Esophagus squamous epithelium (tissue), 4 donors: ENCODE data around the gene WWC1.

Experiments used
- CTCF ChIP-seq, 6 experiments: fragments of 450-650 bp in 4 of 6; fragments of 200-600 bp in 2 of 6; sonication (generic) in 2 of 6; IDR thresholded peaks; one replicate each; pipeline ENCODE4 v1.5.1; 2016 to 2019; ENCODE audit warnings: antibody characterized with exemption in 6 of 6, mild to moderate bottlenecking in 4 of 6, moderate library complexity in 4 of 6
- POLR2A ChIP-seq, 4 donors: fragments of 450-650 bp; IDR thresholded peaks; one replicate each; pipeline ENCODE4 v1.6.1; 2017; ENCODE audit warnings: antibody characterized with exemption in 4 of 4, mild to moderate bottlenecking in 4 of 4, moderate library complexity in 3 of 4

- TF ChIP-seq POLR2A (IDR thresholded peaks at IDR 0.05) (no peak), CTCF (IDR thresholded peaks at IDR 0.05) (no peak)
Observed at GRCh38 chr5:168305281-168305680, 13.8 kb downstream of the WWC1 start.
